ENCODE results near the gene KCNN2.
"Not testable (repeated sequence)": the region's sequence is repeated elsewhere in the genome, so short reads cannot be mapped to it uniquely, and the experiment has no call there.

The KCNN2 gene

DNA sequence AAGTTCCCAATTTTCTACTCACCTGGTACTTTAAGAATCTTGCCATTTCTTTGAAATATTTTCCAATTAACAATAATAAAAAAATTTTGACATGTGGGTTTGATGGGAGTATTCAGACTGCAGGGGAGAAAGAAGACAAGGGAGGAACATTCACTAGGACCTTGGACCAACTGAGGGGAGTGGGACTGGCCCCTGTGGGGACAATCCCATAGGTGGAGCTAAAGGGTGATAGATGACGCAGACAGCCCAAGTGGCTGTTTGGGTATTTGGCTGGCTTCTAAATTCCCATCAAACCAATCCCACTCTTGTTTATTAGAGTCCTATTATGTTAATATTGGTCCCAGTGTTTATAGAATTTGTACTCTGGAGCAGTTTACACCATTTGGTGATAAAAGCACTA, 65.3 kb downstream of the KCNN2 start:
- DNase-seq, result no peak

DNA sequence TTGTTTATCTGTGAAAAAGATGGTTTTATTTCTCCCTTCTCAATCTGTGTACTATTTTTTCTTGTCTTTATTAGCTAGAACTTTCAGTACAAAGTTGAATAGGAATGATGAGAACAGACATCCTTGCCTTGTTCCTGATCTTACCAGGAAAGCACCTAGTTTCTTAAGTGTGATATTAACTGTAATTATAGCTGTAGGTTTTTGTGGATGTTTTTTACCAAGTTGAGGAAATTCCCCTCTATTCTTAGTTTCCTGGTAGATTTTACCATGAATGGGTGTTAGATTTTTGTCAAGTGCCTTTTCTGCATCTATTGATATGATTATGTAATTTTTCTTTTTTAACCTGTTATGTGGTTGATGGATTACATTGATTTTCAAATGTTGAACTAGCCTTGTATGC, 68.7 kb downstream of the KCNN2 start:
- DNase-seq, result no peak

DNA sequence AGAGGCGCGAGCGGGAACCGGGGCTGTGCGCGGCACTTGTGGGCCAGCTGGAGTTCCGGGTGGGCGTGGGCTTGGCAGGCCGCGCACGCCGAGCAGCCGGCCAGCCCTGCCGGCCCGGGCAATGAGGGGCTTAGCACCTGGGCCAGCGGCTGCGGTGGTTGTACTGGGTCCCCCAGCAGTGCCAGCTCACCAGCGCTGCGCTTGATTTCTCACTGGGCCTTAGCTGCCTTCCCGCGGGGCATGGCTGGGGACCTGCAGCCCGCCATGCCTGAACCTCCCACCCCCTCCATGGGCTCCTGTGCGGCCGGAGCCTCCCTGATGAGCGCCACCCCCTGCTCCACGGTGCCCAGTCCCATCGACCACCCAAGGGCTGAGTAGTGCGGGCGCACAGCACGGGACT, 70.8 kb downstream of the KCNN2 start:
- DNase-seq, result not testable (repeated sequence)

DNA sequence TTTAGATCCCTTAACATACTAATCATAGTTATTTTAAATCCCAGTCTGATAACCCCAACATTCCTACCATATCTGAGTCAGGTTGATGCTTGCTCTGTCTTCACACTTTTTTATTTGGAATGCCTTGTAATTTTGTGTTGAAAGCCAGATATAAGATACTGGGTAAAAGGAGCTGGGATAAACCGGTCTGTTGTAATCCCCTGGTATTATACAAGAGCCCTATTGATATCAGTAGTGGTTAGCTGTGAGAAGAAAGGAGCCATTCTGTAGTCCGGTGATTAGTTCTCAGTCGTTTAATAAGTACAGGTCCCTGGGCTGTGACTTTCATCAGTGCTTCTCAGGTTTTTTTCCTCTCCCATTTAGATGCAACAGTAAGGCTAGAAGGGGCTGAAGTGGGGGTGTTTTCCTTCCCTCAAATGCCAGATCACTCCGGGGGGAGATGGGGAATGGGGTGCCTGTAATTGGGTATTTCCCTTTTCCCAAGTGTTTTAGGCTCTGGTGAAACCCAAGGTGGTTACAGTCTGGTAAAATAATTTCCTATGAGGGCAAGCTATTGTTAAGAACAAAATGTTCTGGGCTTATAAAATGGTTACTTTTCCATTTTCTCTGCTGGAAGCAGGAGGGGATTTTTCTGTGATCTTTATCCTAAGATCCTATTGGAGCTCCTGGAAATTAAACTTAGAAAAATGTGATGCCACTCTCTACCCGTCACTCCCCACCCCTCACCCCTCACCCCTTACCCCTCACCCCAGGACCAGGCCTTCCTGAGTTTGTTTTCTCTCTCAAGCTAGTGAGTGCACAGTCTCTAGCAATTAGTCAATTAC, 72.7 kb downstream of the KCNN2 start:
- DNase-seq, result no peak

DNA sequence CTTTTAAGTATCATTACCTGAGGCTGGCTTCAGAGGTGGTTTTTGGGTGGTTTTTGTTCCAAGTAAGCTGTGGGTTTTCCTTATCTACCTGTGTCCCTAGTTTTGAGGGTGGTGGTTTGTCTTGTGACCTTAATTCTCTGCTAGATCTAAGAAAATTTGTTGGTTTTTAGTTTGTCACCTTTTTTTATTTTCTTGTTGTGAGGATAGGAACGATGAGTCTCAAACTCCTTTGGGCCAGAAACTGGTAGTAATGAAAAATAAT, 73.3 kb downstream of the KCNN2 start:
- DNase-seq, result no peak

DNA sequence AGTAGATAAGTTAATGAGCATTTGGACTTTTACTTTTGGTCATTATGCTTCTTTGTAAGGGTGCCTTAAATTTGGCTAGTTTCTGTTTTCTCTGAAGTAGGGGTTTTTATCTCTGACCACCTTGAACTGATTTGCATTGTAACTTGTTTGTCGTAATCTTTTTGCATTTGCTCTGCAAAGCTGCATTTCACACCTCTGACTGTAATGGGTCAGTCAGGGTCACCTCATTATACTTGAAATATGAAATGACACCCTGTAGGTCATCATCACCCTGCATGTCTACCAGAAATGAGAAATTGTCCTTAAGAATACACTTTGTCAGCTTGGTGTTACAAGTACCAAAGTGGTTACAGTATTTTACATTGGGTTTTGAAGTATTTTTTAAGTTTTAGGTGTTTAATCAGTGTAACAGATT, 74.0 kb downstream of the KCNN2 start:
- no peak for DNase-seq

DNA sequence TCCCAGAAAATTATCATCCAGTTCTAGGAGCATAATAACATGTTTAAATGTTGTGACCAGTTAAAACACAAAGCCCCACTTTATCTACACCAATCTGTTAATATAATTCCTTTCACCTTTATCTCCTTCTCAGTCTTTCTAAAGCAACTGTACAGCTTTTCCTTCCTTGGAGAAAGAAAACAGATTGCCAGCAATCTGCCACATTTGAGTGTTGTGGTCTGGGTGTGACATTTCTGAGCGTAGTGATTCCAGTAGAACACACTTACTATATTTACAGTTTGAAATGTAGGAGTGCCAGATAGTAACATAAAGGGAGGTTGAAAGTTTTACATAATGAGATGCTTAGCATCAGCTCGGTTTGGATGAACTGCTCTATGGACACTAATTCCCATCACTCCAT, 76.1 kb downstream of the KCNN2 start:
- no peak for DNase-seq

DNA sequence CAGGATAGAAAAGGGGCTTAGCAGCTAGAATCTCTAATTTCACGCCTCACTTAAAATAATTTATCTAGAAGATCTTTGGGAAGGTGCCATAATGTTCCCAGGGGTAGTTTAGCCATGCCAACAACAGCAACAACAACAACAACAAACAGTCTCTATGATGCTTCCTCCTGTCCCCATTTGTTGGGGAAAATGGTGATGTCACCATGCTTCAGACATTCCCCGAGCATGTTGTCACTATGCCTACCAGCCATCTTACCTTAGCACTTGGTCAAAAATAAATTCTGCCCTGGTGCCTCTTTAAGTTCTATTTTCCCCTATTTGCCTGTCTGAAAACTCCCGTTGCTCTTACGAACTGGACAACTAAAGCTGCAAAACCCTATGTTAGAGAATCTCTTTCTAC, 76.6 kb downstream of the KCNN2 start:
- no peak for DNase-seq

DNA sequence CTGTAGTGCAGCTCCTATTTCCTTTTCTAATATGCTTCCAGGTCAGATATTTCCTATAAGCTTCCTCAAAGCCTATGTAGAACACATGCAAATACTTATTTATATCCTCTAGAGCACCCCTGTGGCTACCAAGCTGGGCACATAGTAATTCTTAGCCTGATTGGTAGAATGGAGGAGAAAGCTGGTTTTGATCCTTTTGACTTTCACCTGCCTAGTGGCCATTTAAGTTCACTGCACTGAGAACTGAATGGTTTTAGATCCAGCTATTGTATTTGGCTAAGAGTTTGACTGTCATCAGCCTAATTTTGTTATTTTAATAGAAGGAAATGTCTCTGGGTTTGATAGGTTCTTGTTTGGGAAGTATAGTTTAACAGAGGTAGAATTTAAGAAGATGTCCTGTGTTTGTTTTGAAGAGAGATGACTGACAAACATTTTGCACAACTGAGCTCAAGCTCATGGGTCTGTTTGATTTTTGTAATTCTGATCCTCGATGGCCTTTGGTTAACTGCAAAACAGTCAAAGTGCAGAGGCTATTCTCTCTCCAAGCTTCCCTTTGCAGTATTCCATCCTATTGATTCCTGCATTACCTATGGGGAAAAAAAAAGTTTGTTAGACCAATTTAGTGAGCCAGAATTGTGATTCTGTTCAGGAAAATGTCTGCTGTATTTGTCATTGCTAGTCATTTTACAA, 85.4 kb downstream of the KCNN2 start:
- no peak for DNase-seq

DNA sequence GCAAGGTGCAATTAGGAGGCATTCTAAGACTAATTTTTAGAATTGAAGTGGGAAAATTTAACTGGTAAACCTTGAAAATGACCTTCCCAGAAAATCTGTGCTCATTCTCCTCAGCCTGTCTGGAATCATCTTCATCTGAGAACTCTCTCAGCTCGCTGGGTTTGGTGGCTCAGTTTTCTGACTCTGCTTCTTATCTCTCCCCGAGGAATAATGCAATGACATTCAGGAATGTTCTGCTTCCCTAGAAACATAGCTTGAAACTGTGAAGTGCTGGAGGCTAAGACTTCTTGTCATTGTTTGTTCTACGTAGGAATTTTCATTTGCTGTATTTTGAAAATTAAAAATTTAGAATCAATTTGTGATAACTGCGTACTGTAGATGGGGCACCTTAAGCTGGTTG, 86.6 kb downstream of the KCNN2 start:
- no peak for DNase-seq

DNA sequence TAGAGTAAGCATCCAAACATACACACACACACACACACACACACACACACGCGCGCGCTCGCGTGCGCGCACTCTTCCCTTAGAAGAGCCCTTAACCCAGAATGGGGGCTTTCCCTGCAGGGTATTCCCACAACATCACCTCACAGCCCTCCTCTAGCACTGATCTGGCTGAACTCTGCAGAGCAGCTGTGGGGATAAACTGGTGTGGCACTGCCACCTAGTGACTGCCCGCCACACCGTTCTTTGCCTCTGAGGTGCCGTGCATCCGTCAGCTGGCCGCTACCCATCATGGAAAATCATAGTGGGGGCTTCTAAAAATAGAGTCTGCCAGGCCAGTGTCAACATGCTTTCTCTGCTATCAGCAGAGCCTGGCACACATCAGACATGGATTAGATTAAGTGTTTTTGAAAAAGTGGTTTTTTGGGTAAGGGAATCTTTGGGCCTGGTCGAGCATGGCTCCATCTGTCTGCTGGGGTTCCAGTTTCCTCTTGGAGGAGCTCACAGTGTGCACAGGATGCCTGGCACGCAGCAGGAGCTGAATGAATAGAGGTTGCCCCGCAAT, 88.1 kb downstream of the KCNN2 start:
- DNase-seq, result peak; percentile 13

DNA sequence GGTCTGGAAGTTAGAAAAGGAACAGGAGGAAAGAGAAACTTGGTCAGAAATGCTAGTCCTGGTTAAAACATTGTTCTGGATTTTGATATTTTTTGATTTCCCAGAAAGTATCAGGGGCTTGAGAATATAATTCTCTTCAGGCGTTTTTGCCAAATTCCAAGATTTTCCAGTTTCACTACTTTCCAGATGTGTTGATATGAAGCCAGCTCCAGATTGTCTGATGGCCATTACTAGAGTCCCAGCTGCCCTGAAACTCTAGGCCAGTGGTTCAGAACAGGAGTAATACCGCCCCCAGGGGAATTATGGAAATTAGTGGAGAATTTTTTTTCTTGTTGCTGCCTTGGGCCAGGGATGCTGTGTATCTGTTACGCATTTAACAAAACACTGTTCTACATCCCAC, 88.6 kb downstream of the KCNN2 start:
- DNase-seq, result no peak

DNA sequence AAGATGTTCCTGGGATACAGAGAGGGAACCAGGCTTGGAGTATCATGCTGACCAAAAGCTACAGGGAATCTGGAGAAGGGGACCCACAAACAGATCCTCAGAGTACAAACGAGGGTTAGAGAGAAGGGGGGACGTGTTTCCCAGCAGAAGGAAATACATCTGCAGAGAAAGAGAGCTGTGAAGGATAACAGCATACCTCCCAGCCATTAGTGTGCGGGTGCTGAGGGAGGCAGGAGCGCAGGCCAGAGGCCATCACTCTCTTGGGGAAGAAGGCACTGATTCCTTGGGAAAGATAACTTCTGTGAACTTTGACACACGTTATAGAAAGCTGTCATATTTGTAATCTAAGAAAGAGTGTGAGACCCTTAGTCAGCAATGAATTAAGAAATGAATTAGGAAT, 96.9 kb downstream of the KCNN2 start:
- DNase-seq, result no peak

DNA sequence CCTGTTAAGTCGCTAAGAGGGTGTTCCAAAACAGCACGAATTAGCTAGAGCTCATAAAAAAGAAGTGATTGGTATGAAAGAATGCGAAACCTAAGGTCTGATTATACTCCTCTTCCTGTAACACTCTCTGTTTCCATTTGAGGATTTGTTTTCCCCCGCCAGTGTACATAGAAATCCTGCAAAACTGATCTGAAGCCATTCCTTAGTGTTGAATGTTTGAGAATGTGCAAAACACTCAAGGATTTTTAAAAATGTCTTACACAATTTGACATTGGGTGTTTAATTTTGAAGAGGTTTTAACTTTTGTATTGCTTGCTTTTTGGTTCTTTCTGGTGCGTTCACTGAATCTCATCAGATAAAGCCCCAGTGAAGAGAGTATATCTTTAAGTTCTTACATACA, 105.3 kb downstream of the KCNN2 start:
- DNase-seq, result no peak

DNA sequence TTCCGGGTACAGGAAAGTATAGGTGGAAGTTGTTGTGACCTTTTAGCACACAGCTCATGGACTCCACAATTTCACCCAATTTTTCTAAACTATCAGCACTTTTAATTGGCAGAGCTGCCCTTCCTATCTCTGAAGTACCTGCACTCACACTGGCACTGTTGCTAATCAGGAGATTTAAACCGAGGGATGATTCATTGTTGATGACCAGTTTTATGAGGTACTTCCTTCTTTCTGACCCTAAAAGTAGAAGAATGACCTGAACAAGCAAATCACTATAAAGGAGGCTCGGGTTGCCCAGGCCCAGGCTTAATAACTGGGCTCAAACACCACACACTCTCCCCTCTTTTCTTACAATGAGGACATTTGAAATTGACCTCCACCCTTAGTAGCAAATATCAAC, 105.9 kb downstream of the KCNN2 start:
- no peak for DNase-seq

DNA sequence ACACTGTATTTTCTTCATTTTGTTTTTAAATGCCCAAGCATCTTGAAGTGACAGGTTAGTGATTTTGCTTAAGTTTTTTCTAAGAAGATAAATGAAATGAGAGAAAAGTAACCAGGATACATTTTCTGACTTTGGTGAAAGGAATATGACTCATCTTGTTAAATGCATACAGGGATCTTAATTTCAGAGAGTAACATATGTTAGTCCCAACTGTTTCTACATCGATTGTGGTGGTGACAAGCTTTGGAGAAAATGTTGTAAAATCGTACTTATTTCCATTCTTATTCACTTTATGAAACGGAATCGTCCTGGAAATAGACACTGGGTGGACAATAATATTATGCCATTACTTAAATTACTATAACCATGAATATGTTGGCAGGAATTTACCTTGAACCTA, 107.5 kb downstream of the KCNN2 start:
- no peak for DNase-seq

DNA sequence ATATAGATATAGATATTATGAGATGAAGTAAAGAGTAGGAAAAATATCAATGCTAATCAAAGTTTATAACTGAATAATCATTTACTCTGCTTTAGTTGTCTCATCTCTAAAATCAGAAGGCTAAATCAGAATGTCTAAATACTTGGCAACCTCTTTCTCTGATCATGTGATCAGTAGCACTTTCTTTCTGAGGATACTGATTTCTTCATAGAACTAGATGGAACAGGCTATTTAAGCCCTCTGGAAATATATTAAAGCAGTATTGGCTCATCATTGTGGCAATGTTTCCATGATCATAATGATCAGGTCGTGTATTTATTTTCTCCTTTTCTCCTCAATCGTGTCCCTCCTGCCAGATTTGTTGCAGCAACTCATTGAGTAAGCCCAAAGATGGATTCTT, 109.7 kb downstream of the KCNN2 start:
- no peak for DNase-seq

DNA sequence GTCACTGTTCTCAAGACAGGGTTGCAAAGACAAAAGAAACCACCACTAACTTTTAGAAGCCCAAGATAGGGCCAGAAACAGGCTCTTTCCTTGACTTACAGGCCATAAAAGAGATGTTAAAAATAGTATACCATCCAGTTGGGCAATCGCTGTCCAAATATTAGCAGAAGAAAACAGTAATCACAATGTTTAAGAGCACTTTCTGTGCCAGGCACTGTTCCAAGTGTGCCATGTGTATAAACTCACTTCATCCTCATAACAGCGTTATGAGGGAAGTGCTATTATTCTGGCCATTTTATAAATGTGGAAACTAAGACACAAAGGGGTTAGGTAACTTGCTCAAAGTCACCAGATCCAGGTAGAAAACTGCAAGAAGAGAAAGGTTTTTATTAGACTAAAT, 111.7 kb downstream of the KCNN2 start:
- DNase-seq, result no peak

DNA sequence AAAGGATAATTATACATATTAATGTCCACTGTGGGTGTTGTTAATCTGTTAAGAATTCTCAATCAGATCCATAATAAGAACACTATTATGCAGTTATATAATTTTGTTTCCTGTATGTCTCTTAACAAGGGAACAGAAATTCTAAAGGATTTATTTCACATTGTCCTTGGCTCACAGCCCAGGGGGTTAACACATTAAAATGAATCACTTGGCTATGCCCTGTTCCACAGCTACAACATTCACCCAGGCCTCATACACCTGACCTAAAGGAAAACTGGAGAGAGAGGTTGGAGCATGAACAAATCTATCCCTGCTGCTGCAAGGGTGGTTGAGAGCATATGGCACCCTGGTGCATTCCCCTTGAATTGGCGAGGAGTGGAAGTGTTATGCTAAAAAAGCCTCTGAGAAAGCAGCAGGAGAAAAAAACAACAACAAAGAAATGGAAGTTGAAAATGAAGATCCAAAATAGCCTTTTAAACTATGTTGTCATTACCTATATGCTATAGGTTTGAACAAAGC, 116.0 kb downstream of the KCNN2 start:
- no peak for DNase-seq

DNA sequence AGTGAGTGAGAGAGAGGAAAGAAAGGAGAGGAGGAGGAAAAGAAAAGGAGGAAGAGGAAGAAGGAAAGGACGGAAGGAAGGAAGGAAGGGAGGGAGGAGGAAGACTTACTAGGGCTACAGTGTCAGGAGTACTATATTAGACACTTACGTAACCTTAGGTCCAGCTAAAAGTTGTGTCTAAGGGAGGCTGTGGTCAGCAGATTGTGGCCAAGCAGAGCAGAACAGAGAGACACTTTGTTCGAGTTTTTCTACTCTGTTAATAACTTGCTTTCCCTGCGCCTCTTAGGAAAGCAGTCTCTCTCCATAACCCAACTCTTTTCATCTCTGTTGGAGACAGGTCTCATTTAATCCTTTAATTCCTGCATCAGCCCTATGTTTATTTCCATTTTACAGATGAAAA, 138.9 kb downstream of the KCNN2 start:
- DNase-seq, result no peak

DNA sequence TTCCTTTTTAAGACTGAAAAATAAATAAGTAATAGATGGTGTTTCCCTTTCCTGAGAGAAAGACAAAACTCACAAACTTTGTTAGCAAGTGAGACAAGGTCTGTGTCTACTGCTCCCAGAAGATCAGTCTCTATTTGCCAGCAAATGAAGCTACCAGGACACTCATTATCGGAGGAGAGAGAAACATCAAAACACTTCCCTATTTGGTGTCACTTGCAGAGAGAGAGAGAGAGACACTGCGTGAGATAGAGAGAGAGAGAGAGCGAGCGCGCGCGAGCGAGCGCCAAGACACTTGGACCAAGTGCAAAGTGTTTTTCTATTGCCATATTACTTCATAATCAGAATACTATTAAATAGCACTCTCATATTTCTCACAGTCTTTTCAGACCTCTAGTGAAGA, 142.7 kb downstream of the KCNN2 start:
- DNase-seq, result no peak

DNA sequence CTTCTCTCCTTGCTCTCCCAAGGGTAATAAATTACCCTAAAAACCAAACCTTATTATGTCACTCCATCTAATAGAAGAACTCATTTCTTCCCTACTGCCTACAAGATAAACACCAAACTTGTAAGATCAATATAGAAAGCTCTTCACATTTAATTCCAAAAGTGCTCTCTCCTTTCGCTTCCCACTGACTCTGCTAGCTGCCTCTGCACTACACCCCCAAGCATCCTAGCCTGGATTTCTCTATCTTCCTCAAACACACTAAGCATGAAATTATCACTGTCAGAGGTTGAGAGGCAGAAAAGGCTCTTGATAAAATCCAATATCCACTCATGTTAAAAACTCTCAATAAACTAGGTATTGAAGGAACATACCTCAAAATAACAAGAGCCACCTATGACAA, 162.4 kb downstream of the KCNN2 start:
- DNase-seq, result no peak

DNA sequence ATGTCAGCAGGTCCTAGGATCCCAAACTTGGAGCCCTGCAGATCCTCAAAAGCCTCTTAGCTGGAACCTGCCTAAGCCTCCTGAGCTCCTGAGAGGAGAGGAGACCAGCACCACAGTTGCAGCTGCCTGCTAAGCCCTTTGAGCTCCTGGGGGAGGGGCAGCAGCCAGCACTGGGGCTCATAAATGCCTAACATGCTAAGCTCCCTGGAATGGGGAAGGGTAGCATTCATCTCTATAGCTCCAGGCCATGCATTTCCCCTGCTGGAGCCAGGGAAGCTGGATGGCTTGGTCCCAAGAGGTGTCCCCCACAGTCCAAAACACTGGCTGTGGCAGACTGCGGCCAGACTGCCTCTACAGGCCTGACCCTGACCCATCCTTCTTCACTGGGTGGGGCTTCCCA, 182.7 kb downstream of the KCNN2 start:
- DNase-seq, result no peak
